GM21423 (cell line): ENCODE measurements around the gene RAB6B.

Experiments used
- ATAC-seq: cut with Tn5 transposase; IDR thresholded peaks from one replicate; pipeline ENCODE4 v1.9.1; 2021; ENCODE audit warnings: mild to moderate bottlenecking, moderate library complexity; ENCODE audit not compliant: unreplicated experiment

Gene RAB6B

GRCh38 chr3:133896002-133896761 lies 500 bp upstream of the RAB6B start:
- no peak for ATAC-seq

GRCh38 chr3:133894353-133895207 lies 1.1 kb downstream of the RAB6B start:
- ATAC-seq: no peak

- no peak for ATAC-seq
Observed at GRCh38 chr3:133893683-133894352, 1.9 kb downstream of the RAB6B start.

DNA sequence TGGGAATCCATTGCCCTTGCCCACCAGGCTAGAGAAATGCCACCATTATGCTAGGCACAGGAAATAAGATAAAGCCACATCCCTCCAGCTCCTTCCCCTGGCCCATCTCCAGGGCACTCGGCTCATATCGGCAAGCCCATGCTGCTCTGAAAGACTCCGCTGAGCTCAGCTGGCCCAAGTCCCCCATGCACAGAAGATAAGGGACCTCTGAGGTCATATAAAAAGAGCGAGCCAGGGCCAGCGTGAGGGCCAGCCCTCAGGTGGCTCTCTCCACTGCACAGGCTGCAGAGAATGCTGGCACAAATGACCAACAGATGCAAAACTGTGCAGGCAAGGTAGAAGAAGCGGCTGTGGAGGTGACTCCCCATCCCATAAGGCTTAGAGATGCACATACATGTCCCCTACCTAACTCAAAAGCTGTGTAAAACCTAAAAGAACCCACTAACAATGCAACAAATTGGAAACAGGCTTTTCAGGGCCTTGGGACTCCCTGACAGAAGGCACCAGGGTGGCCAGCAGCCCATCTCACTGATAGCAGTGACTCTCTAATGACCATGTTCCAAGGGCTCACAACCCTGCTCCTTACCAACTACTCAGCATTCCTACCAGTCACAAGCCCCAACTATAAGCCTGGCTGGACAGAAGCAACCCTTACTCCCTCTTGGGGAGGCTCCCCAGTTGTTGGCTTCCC lies 3.0 kb downstream of the RAB6B start:
- ATAC-seq: no peak

DNA sequence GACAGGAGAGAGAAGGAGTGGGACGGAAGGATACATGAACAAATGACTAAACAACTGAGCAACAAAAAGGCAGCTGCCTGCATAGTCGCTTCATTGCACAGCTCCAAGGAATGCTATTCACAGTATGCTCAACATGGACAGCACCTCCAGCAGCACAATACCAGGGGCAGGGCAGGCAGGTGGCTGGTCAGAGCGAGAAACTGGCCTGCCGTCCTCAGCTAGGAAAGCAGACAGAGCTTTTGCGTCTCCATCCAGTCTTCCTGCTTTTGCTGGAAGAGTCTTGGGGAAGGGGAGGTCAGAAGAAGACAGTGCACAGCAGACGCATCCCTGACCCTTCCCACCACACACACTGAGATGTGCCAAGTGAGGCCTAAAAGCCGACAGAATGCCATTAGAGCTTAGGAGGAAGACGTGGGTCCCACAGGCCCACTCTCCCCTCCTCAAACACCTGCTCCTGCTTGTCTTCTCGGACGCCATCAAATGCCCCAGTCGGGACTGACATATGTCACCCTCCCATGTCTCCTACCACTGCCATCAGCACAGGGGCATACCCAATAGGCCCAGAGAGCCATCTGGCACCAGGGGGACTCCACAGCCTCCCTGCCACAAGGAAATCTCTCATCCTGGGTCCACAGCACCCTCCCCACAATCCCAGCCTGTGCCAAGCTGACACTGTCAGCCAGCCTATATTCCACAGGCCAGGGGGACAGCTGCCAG lies 3.9 kb downstream of the RAB6B start:
- ATAC-seq: no peak

GRCh38 chr3:133890972-133891644 lies 4.6 kb downstream of the RAB6B start:
- ATAC-seq: no peak

DNA sequence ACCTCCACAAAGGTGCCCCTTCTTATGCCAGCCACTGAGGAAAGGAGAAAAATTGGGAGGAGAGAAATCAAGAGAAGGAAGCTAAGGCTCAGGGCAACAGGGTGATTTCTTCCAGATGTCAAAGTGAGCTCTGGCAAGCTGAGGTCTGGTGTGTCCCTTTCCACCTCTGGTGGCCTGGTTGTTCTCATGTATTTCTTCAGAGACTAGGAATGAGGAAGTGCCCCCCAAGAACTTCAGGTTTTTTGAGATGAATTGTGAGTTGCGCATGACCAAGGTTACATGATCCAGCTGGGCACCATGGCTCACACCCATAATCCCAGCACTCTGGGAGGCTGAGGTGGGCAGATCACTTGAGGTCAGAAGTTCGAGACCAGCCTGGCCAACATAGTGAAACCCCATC lies 5.6 kb downstream of the RAB6B start:
- no peak for ATAC-seq

- ATAC-seq: no peak
Observed at GRCh38 chr3:133888726-133889340, 6.8 kb downstream of the RAB6B start.

GRCh38 chr3:133887803-133888703 lies 7.6 kb downstream of the RAB6B start:
- no peak for ATAC-seq

GRCh38 chr3:133887074-133887802 lies 8.4 kb downstream of the RAB6B start:
- ATAC-seq: no peak

DNA sequence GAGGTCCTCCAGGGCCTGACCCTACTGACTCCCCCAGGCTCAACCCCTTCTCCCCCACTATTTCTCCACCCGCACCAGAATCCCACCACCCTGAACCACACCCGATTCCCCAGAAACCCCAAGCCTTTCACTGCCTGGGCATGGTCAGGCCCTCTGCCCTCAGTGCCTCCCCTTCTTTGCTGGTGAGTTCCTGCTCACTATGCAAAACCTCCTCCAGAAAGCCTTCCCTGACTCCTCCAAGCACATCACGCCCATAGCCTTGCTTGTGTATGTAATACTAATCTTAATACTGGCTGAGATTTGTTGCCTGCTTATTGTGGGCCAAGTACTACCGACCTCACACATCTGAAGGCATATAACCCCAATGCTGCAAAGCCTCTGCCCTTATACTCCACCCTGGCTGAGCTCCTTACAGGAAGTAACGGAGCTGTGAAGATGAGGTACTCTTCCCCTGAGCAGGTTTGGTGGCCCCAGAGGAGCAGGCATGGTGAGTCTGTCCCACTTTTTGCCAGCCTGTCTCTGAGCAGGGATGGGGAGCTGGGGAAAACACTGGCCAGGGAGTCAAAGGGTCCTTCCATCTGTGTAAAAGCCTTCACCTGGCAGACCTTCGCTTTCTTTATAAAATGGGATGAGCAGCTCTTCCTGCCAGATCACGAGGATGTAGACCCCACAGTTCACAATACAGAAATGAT lies 9.5 kb downstream of the RAB6B start:
- ATAC-seq: no peak

DNA sequence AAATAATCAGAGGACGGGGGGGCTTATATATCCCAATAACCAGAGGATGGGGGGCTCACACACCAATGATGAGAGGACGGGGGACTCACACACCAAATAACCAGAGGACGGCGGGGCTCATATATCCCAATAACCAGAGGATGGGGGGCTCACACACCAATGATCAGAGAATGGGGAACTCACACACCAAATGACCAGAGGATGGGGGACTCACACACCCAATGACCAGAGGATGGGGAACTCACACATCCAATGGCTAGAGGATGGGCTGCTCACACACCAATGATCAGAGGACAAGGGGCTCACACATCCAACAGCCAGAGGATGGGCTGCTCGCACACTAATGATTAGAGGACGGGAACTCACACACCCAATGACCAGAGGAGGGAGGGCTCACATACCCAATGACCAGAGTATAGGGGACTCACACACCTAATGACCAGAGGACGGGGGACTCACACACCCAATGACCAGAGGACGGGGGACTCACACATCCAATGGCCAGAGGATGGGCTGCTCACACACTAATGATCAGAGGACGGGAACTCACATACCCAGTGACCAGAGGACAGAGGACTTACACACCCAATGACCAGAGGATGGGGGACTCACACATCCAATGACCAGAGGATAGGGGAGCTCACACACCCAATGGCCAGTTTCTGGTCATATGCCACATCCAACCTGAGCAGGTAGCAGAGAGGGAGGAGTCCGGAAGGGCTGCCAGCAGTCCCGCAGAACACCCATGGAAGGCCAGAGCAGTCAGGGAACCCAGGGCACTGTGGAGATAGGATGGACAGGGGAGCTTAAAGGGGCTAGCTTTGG lies 10.6 kb downstream of the RAB6B start:
- ATAC-seq: no peak

DNA sequence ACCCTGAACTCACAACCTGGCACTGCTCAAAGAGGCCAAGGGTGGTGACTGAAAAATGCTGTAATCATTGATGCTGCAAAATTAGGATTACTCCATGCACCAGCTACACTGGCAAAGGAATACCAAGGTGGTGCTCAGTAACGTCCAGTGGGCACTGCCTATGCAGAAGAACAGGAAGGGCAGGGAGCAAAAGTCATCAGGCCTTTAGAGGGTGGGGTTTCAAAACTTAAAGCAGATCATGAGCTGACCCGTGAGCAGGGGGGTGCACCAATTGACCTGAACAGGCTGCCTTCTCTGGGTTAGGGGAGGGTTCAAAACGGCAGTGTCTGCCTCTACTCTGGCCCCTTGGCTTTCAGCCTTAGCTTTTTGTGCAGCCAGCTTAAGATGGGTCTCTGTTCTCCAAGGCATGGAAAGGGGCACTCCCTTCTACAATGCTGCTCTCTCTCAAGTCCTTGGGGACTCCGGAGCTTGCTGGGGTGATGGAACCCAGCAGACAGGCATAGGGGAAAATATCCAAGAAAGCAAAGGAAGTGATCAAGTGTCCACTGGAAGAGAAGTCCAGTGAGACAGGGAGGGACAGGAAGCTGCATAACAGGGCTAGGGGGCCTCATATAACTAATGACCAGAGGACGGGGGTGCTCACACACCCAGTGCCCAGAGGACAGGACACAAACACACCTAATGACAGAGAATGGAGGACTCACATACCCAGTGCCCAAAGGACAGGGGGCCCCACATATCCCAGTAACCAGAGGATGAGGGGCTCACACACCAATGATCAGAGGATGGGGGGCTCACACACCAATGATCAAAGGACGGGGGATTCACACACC lies 11.4 kb downstream of the RAB6B start:
- no peak for ATAC-seq

- no peak for ATAC-seq
Observed at GRCh38 chr3:133883641-133884040, 12.0 kb downstream of the RAB6B start.

DNA sequence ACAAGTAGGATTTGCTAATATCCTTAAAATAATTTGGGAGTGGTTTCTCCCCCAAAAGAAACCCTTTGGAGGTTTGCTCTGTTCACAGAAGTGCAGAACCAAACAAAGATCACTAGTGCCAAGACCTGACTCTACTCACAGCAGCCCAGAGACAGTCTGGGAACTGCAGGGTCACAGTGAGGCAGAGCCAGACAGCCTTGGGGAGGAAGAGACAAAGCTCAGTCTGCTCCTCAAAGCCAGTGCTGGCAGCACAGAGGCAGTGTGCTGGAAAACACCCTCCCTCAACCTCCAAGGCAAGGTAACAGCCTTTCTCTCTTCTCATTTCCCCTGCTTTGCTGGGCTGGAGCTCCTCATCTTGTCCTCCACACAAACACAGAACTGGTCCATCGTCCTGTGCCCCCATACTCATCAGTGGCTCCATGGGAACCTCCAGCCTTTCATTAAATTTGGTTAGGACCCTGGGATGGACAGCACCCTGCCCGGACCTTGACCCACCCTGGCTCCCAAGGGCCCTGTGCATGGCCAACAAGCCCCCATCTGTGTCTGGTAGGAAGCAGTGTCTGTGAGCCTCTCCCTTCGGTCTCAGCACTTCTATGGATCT lies 12.6 kb downstream of the RAB6B start:
- no peak for ATAC-seq
